GM19395 (cell line): Measurements from ENCODE around the gene SLC49A4.

Experiments
- ATAC-seq: cut with Tn5 transposase; IDR thresholded peaks from one replicate; pipeline ENCODE4 v1.9.1; 2021; ENCODE audit warnings: mild to moderate bottlenecking, moderate library complexity; ENCODE audit not compliant: unreplicated experiment

The SLC49A4 gene

DNA sequence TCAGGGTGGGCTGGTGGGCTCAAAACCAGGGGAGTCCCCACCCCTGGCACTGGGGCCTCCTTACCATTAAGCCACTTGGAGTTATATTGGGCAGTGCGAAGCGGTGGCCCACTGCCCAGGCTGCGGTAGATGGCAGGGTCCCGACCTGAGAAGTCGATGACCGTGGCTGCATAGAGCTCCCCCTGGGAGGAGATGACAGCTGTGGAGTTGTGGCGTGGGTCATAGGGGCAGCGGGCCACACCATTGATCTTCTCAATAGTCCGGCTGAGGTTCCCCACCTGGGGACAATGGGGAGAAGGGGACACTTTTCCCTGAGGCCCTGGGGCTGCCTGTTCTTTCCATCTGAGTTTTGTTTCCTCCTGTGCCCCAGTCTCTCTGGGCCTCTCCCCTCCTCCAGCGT, 132.9 kb downstream of the SLC49A4 start:
- no peak for ATAC-seq

DNA sequence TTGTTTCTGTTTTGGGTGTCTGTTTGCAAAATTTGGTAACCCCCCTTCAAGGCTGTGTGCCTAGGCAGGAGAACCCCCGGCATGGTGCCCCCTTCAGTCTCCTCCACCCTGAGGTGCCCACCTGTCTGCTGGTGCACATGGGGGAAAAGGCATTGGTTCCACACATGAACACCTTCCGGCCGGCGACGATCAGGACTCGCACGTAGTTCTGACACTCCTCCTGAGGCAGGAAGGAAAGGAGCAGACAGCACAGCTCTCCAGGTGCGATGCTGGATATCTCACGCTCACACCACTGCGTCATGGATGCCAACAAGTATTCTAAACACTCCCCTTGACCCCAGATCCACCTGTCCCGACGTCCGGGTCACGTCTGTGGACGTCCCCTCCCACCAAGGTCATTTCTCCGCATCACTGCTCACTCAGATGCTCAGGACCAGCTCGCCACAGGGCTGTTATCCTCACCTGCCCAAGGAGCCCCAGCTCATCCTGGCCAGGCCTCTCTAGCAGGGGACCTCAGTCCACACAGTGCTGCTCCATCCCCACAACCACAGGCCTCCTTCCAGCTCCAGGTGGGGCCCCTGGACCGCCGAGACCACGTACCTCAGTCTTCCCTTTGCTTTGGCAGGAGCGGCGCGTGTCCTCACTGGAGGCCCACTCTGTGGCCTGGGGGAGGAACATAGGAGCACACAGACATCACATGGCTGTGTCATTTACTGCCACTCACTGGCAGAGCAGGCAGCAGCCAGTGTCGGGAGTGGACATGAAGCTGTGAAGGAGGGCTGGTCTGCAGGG, 133.7 kb downstream of the SLC49A4 start:
- no peak for ATAC-seq

DNA sequence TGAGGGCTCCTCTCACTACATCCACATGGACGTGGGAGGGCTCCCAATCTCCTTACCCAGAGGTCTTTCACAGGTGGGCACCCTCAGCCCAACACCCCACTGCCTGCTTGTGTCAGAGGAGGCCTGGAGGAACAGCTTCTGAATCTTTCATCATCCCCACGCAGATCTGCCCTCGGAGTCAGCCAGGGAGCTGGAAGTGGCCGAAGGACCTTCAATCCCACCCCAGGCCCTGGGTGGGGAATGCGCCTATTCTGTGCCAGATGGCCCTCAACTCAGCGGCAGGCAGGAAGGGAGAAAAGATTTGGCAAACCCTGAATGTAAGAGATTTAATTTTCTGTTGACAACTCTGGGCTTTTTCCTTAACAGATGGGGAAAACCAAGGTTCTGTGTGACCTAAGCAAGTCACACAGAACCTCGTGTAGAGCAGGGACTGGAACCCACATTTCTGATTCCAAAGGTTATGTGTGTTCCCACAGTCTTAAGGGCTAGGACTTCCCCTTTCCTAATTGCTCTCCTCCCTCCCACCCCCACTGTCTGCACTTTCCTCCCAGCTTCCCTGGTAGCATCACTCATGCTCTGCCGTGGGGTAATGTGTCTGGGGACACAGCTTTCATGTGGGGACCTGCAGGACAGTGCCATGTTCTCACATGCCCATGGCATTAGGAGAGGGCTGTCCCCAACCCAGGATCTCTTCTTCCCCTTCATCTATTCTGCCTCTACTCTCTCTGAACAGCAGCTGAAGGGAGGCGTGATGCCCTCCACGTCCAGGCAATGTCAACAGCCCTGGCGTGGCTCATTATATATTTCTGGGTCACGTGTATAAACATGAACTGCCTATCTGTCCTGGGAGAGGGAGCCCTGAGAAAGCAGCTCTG, 134.6 kb downstream of the SLC49A4 start:
- ATAC-seq: no peak

DNA sequence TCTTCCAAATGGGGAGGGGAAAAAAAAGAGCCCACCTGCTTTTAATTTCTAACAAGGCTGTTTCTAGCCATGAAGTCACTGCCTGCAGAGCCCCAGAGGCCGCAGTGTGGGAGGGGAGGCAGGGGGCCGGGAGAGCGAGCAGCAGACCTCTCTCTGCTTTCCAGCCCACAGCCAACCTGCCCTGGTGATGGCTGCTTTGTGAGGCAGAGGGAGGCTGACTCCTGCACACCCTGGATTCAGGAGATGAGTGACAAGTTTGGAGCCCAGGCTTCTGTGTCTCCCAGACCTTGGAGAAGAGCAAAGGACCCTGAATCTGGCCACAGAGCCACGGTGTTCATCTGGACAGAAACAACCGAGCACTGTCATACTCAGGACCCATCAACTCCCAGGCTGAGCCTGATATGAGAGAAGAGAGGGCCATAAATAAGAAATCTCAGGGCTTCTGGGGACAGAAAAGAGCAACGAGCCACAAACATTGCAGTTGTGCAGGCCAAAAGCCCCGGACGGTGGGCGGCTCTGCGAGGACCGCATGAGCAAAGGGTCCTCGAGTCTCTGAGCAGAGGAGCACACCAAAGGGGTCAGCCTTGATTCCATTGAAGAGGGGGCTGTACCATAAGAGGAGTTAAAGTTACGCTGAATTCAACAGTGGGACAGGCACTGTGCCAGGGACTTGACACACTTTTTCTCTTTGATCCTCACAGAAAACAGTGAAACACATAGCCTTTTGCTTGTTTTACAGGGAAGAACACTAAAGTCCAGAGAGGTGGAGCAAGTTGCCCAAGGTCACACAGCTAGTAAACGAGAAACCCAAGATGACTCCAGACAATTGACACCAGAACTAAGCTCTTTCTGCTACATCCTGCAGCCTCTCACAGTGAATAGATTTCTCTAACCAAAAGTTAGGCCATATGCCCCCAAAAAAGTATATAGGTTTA, 135.5 kb downstream of the SLC49A4 start:
- ATAC-seq: no peak
